MCF 10A (cell line): ENCODE data around the gene DENND4C. TPM values are rescaled to one million over a fixed set of nuclear protein-coding genes. Genes with fewer than 3 reads are reported as not detected.

ENCODE experiments used
- BruUV-seq: library from RNA; stranded (reverse); fragments of 400-500 nt; replicated peaks from 2 replicates; lab custom pipeline; 2021; lab: Mats Ljungman, UMichigan
- CTCF ChIA-PET: fragments of 300-600 bp; sonication (Branson Sonifier 250); formaldehyde crosslinking; extraction: SDS; loops from one replicate; lab custom pipeline; 2021; ENCODE audit warnings: antibody characterized with exemption, inconsistent platforms; lab: Yijun Ruan, JAX
- POLR2A ChIA-PET: fragments of 300-600, 350-650 bp; sonication (Branson Sonifier 250); formaldehyde crosslinking; extraction: SDS; loops from one replicate; lab custom pipeline; 2020; ENCODE audit warnings: antibody characterized with exemption, inconsistent platforms; lab: Yijun Ruan, JAX
- DNase-seq: peaks from one replicate; pipeline ENCODE4 v3.0.0-alpha.2; 2018; ENCODE audit not compliant: unreplicated experiment
- H3K27ac Mint-ChIP-seq: one replicate; pipeline ENCODE4 v1.8.0; 2022; ENCODE audit warnings: mild to moderate bottlenecking, low read depth, mixed read lengths; ENCODE audit not compliant: unreplicated experiment
- H3K27me3 Mint-ChIP-seq: one replicate; pipeline ENCODE4 v1.8.0; 2022; ENCODE audit warnings: mixed read lengths; ENCODE audit not compliant: insufficient read depth, unreplicated experiment
- H3K36me3 Mint-ChIP-seq: one replicate; pipeline ENCODE4 v1.8.0; 2022; ENCODE audit warnings: mild to moderate bottlenecking, moderate library complexity, mixed read lengths; ENCODE audit not compliant: insufficient read depth, unreplicated experiment
- H3K4me1 Mint-ChIP-seq: one replicate; pipeline ENCODE4 v1.8.0; 2022; ENCODE audit warnings: mixed read lengths; ENCODE audit not compliant: insufficient read depth, unreplicated experiment
- H3K4me3 Mint-ChIP-seq: one replicate; pipeline ENCODE4 v1.8.0; 2022; ENCODE audit warnings: mild to moderate bottlenecking, moderate library complexity, mixed read lengths; ENCODE audit not compliant: unreplicated experiment
- H3K9me3 Mint-ChIP-seq: one replicate; pipeline ENCODE4 v1.8.0; 2022; ENCODE audit warnings: mixed read lengths; ENCODE audit not compliant: unreplicated experiment
- CTCF ChIP-seq: fragments of 200-600 bp; IDR thresholded peaks from one replicate; pipeline ENCODE4 v1.8.0; 2022; ENCODE audit warnings: antibody characterized with exemption, mild to moderate bottlenecking; ENCODE audit not compliant: unreplicated experiment
- intact Hi-C: fragments of 100-400 bp; cut with micrococcal nuclease; formaldehyde crosslinking; loops from 2 replicates; pipeline ENCODE4 v1.14.1; 2022
- total RNA-seq: library from RNA; stranded (reverse); gene quantifications from 2 replicates; pipeline ENCODE4 v1.2.3, GENCODE V29; 2022

The DENND4C gene
- total RNA-seq, 1 experiment from 2014 or later, result 26.4 TPM

GRCh38 chr9:19416143-19416542 is 185.7 kb downstream of the DENND4C start:
- Mint-ChIP-seq H3K27ac (no peak overlapping the region), H3K4me3 (no peak overlapping the region), H3K4me1 (peaks cover 4% of the 10 kb centered on the region), H3K27me3 (no peaks in the 10 kb centered on the region), H3K9me3 (no peaks in the 10 kb centered on the region), H3K36me3 (peaks cover 6% of the 10 kb centered on the region)
- ChIA-PET CTCF (interaction anchor here (0.9 to 1.5 kb wide), 2 partner anchors 9 to 41 kb away, joined by 3 to 4 read pairs; no protein-coding TSS in a partner anchor), POLR2A (no interaction called here)
- TF ChIP-seq CTCF, result no peak
- intact Hi-C loops, result no loop called here
- BruUV-seq, result no TSS peak
- no peak for DNase-seq

- Mint-ChIP-seq H3K27ac (no peak overlapping the region), H3K4me1 (no peaks in the 10 kb centered on the region), H3K9me3 (no peaks in the 10 kb centered on the region), H3K4me3 (no peak overlapping the region), H3K27me3 (no peaks in the 10 kb centered on the region), H3K36me3 (no peaks in the 10 kb centered on the region)
- TF ChIP-seq CTCF, result no peak
- intact Hi-C loops, result no loop called here
- BruUV-seq, result no TSS peak
- ChIA-PET CTCF (interaction anchor here (1.6 kb wide), 1 partner anchor 44 kb away, joined by 3 read pairs; no protein-coding TSS in a partner anchor), POLR2A (no interaction called here)
- DNase-seq, result no peak
These were observed 190.4 kb downstream of the DENND4C start for GRCh38 chr9:19420877-19421276.

Other genes starting within 250 kb of the DENND4C start
- gene SAXO1, start 197.5 kb upstream of the DENND4C start, total RNA-seq, result not detected in 2 replicates
- gene RRAGA, start 181.3 kb upstream of the DENND4C start, total RNA-seq, result 44.0 and 50.3 TPM in 2 replicates
- 15.8 and 16.2 TPM in 2 replicates for gene HAUS6, start 127.8 kb upstream of the DENND4C start, total RNA-seq
- not detected in 2 replicates for gene PLIN2, start 103.2 kb upstream of the DENND4C start, total RNA-seq
- gene RPS6, start 149.5 kb downstream of the DENND4C start, total RNA-seq, result 3,254 and 3,841 TPM in 2 replicates
- 1.9 and 3.2 TPM in 2 replicates for gene ACER2, start 178.3 kb downstream of the DENND4C start, total RNA-seq